HG02798 (cell line): Measurements from ENCODE around the gene STPG1.

Experiments
- ATAC-seq: cut with Tn5 transposase; IDR thresholded peaks from one replicate; pipeline ENCODE4 v1.9.1; 2021; ENCODE audit warnings: mild to moderate bottlenecking; ENCODE audit not compliant: unreplicated experiment, poor library complexity

The STPG1 gene

GRCh38 chr1:24322470-24323177 lies 91.0 kb downstream of the STPG1 start:
- no peak for ATAC-seq

DNA sequence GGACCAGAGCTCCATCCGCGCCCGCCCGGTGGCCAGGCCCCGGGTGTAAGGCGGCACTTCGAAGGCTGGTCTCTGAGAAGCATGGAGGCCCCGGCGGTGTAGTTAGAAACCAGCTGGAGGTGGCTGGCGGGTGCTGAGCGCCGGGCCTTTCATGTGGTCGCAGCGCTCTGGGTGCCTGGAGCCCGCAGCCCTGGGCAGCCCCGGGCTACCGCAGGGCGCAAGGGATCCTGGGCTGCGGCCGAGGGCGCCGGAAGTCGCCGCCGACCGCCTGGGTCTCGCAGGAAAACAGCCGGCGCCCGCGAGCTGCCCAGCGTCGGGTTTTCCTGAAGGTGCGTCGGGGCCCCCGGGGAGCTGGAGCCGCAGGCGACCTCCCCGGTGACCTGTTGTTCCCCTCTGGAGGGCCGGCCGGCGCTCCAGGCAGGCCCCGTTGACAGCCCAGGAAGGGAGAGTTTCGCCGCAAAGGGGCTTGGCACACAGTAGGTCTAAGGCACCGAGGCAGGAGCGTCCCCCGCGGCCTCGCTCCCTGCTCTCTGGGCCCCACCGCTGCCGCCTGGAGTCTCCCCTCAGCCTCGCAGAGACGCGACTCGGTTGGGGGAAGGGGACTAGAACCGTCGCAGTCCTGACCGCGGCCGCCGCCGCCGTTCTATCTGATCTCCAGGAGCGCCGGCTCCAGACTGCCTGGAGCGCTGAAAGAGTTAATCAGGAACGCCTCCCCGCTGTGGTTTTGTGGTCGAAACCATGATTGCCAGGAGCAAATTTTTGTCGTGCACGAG lies 91.7 kb downstream of the STPG1 start:
- peak; percentile 68 for ATAC-seq

DNA sequence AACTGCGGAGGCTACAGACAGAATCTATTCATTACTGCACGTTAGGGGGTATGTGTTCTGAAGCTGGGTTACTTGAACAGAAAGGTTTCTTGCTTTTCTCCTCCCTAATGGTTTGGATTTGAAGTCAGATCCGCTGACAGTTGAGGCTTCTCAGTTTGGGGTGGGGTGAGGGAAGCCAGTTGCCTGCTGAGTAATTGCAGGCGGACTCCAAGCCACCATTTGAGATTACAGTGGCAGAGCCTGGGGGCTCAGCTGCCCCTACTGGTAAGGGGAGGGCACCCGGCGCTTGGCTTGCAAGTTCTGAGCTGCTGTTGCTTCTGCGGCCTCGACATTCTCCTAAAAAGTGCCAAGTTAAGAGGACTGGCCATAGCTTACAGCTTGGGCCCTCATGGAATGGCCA lies 92.5 kb downstream of the STPG1 start:
- ATAC-seq = no peak

DNA sequence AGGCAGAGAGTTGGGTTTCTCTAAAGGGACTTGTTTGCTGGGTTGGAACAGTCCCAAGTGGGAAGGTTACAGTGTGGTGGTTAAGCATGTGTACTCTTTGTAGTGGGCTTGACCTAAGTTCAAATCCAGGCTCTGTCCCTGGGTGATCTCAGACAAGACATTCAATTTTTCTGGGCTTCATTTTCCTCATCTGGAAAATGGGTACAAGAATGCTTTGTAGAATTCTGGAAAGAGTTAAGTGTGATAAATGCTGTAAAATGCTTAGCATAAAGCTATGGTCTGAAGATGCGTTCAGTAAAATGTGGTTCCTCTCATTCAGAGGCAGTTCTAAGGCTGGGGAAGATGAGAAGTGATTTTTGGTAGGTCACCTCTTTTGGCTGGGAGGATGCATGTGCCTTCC lies 93.6 kb downstream of the STPG1 start:
- ATAC-seq = no peak

- ATAC-seq = no peak
Observed at GRCh38 chr1:24319312-24319863, 94.2 kb downstream of the STPG1 start, which contains the start of gene GRHL3. GRHL3 (plus strand) TSS chr1:24319357; CDS start chr1:24319552, 195 bp downstream.

GRCh38 chr1:24318615-24319311 lies 94.8 kb downstream of the STPG1 start:
- ATAC-seq = no peak

DNA sequence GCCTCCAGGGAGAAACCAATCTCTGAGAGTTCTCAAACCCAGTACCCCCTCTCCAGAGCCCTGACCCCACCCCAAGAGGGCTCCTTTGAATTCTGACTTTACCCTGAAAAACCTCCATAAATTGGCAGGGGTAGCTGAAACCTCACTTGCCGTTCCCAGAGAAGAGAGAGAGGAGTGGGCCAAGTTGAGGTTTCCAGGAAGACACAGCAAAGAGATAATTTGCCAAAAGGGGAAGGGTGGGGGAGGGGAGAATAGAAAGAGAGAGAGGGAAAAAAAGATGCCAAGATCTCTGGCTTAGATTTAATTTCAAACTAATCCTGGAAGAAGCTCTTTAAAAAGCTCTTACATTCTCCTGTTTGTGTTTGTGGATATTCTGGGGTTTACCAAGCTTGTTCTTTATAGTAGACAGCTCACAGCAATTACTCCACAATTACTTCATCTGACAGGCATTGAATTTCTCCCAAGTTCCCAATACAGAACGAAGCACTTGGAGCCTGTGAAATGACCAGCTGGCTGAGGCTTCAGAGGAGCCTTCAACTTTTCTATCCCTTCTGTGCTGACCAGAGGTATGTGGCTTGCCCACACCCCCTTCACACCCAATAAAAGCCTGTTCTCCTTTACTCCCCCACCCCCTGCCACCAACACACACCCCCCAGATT lies 95.5 kb downstream of the STPG1 start:
- ATAC-seq = no peak

- ATAC-seq = no peak
Observed at GRCh38 chr1:24317081-24317480, 96.5 kb downstream of the STPG1 start.

DNA sequence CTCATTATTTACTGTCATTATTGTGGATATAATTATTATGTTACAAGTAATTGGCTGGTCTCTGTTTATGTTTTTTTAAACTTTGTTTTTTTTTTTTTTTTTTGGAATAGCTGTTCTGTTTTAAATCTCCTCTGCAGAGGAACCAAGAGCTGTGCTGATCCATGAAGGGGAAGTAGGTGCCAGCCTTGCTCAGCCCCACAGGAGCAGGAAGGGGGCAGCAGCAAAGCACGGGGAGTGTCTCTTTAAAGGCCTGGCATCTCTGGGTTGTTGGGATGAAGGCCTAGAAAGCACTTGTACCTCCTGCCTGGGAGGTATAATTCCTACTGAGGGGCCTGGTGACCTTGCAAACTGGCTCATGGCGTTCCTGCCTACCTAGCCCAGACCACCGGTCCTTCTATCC lies 96.9 kb downstream of the STPG1 start:
- no peak for ATAC-seq

DNA sequence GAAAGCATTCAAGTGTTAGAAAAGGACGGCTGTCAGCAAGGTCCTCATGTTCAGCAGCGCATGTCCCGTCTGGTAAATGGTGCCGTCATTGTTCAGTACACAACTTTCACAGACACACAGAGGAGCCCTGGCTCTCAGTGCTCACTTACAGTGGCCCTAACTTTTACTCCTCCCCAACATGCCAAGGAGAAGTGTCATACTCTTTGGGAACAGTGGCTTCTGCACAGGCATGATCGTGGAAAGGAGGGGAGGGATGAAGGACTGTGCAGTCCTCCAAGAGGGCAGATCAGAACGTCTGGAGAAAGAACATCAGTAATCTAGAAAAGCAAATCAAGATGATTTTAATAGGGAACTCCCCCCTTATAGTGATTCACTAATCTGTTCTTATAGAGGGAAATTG lies 98.2 kb downstream of the STPG1 start:
- no peak for ATAC-seq

GRCh38 chr1:24311741-24312140 lies 101.8 kb downstream of the STPG1 start:
- no peak for ATAC-seq

GRCh38 chr1:24311234-24311633 lies 102.3 kb downstream of the STPG1 start:
- no peak for ATAC-seq

GRCh38 chr1:24309762-24310485 lies 103.7 kb downstream of the STPG1 start:
- no peak for ATAC-seq

- ATAC-seq = no peak
Observed at GRCh38 chr1:24308365-24309015, 105.1 kb downstream of the STPG1 start.
